Stimulated activated CD4-positive, alpha-beta T cell treated with anti-CD3 and anti-CD28 coated beads, Interleukin-1b, Interleukin-23, amount 100 ng/mL, for 1 hour (primary cell): Measurements from ENCODE around the gene PTN.

Source experiments
- DNase-seq, 2 donors: peaks; one replicate each; pipeline ENCODE4 v3.0.0-alpha.2; 2020; ENCODE audit warnings: low read depth in 2 of 2

PTN gene, protein sequence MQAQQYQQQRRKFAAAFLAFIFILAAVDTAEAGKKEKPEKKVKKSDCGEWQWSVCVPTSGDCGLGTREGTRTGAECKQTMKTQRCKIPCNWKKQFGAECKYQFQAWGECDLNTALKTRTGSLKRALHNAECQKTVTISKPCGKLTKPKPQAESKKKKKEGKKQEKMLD

GRCh38 chr7:137343281-137343841, at the start of gene PTN:
Gene PTN (minus strand): TSS chr7:137343733. CDS start chr7:137254973, 88,760 bp downstream.
- DNase-seq, result no peak

GRCh38 chr7:137390076-137390475, 46.5 kb upstream of the PTN start:
- DNase-seq, result no peak

DNA sequence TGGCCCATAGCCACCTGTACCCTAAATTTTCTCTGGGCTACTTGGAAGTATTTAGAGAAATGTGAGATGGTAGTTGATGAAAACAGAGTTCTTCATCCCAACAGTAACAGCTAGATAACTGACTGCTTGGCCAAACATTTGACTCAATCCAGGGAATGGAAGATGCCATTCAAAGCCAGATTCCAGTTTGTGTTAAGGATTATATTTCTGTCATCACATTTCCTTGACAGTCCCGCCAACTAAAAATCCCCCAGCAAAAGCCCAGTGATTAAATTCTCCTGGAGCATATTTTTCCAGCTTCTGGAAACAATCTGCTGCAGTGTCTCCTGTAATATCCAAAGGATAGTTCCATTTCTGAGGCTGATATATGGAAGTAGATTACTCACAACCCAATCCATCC, 45.4 kb upstream of the PTN start:
- no peak for DNase-seq

GRCh38 chr7:137386966-137387365, 43.4 kb upstream of the PTN start:
- no peak for DNase-seq

GRCh38 chr7:137381045-137381444, 37.5 kb upstream of the PTN start:
- DNase-seq, result no peak

GRCh38 chr7:137373507-137373906, 30.0 kb upstream of the PTN start:
- DNase-seq, result no peak

GRCh38 chr7:137371616-137372015, 28.1 kb upstream of the PTN start:
- DNase-seq, result no peak

GRCh38 chr7:137366995-137367394, 23.5 kb upstream of the PTN start:
- DNase-seq, result no peak

DNA sequence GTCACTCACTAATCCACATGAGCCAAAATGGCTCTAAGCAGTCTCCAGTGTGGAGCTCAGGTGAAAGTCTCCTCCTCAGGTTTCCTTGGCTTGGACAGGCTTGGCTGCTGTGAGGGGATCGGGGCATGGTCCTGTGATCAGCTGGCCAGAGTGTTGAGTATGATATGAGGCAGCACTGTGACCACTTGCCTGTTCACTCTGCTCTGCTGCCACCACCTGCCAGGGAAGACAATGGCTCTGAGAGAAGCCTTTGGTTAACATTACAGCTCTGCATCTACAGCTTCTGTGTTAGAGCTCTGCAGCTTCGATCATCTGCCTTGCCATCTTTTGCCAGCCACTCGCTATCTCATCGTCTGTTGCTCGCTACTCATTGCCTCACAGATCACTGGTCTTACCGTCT, 20.1 kb upstream of the PTN start:
- no peak for DNase-seq

- no peak for DNase-seq
These were observed 16.6 kb upstream of the PTN start for GRCh38 chr7:137360087-137360679.

- no peak for DNase-seq
These were observed 11.4 kb upstream of the PTN start for GRCh38 chr7:137354961-137355360.

DNA sequence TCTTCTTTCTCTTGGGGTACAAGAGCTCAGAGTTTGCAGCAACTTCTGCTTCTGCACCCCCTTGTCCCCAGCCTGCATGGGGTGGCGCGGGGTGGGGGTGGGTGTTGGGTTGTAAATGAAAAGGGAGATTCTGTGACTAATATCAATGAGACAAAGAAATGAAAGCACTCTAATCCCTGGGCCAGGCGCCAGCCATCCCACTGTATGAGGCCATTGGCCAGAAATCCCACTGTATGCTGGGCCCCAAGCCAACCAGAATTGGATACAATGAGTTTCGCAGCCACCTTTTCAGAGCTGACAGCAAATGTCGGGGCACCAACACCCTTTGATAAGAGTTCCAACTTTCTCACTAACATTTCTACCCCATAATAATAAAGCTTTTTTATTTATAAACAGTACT, 10.9 kb upstream of the PTN start:
- no peak for DNase-seq

- DNase-seq, result no peak
These were observed 8.4 kb upstream of the PTN start for GRCh38 chr7:137351941-137352340.

- DNase-seq, result no peak
These were observed 2.4 kb upstream of the PTN start for GRCh38 chr7:137345799-137346449.

- no peak for DNase-seq
These were observed 688 bp downstream of the PTN start for GRCh38 chr7:137342828-137343261.

GRCh38 chr7:137342265-137342664, 1.3 kb downstream of the PTN start:
- no peak for DNase-seq

GRCh38 chr7:137337902-137338301, 5.6 kb downstream of the PTN start:
- DNase-seq, result no peak

GRCh38 chr7:137335814-137336213, 7.7 kb downstream of the PTN start:
- DNase-seq, result no peak

DNA sequence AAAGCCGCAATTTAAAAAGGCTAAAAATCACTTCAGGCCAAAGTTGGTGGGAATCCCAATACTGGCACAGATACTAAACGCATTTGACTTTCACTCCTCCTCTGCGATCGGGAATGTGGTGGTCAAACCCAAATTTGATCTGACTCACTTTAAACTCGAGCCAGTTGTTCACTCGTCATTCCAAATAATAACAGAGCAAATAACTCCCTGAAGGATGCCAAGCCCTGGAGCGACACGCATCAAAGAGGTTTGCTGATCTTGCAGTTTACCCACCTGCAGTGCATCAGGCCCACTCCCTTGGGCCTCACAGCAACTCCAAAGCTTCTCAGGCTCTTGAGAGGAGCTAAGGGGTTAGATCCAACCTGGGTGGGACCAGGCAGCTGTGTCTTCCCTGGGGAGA, 12.2 kb downstream of the PTN start:
- DNase-seq, result no peak

GRCh38 chr7:137329411-137329810, 14.1 kb downstream of the PTN start:
- no peak for DNase-seq

GRCh38 chr7:137328373-137329120, 15.0 kb downstream of the PTN start:
- DNase-seq, result no peak

DNA sequence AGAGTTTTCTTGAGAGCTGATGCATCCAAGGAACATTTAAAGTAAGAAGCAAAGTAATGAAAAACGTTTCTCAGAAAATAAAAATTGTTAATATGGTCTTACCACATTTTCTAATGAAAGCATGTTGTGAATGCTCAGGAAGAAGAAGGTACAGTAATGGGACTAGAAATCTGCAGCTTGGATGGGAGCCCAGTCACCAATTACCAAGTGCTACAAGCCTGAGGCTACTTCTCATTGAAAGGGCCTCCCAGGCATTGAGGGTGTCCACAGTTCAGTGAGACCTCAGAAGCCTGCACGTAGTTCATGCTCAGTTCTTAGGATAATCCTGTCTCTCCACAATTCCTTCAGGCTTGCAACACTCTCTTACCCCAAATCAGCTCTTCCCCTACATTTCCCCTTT, 17.6 kb downstream of the PTN start:
- no peak for DNase-seq
